Measurements from ENCODE around the gene PLCB2.
A peak's percentile ranks its signal among the peaks of the same experiment; 100 is the strongest.

The PLCB2 gene

DNA sequence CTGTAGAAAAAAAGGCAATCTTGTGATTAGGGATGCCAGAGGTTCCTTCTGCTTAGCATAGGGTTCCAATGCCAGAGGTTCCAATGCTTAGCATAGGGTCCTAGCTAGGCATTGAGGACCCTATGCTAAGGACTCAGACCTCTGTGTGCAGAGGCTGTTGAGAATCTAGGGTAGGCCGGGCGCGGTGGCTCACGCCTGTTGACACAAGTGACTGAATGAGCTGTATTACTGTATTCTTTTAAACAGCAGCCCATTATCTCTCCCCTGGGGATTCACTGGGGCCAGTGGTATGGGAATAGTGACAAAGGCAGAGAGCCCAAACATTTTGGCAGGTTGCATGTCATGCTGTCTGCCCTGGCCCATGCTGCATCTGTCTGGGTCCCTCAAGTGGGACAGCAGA is 52.7 kb downstream of the PLCB2 start:
- DNase-seq (ENCODE audit: low read depth): no peak
- no peak overlapping the region for H3K4me3 ChIP-seq (ENCODE audit: low read depth, low read length)

DNA sequence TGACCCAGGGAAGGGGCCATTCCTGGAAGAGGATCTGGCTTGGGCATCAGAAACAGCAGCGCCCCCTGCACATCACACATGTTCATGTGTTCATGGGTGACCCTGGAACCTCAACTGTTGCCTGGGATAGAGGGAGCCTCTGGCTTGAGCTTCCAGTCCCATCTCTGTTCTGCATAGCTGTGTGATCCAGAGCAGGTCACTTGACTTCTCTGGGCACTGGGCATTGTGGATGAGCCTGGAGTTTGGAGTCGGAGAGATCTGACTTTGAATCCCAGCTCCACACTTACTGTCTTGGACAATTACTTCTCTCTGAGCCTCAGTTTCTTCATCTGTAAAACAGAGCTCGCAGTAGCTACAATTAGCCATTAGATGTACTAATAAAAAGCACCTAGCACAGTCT is 53.3 kb downstream of the PLCB2 start:
- no peak overlapping the region for H3K4me3 ChIP-seq (ENCODE audit: low read depth, low read length)
- no peak for DNase-seq (ENCODE audit: low read depth)

DNA sequence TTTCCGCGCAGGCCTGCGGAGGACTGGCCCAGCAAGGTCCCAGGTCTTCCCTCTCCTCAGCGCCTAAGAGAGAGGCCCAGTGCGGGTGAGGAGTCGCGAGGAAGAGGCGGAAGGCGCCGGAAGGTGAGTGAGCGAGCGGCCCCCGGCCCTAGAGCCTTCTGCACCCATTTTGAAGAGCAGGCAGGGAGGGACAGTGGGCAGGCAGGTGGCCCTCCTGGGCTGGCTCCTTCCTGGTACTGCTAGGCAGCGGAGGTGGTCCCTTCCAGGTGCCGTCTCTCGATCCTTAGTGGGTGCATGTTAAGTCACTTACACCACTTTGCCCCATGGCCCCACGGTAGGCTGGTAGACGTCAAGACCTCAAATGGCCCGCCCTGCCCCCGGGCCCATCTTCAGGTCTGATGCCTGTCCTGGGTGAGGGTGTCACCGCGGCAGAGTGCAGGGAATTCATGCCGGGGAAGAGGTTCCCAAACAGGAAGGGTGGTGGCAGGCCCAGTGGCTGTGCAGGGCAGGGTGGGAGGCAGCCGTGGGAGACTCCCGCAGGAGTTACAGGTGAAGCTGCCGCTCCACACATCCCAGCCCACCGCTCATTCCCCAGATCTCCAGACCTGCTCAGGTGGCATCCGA is 54.5 kb downstream of the PLCB2 start:
- H3K4me3 ChIP-seq (ENCODE audit: low read depth, low read length): peak overlapping the region; percentile 40
- no peak for DNase-seq (ENCODE audit: low read depth)

DNA sequence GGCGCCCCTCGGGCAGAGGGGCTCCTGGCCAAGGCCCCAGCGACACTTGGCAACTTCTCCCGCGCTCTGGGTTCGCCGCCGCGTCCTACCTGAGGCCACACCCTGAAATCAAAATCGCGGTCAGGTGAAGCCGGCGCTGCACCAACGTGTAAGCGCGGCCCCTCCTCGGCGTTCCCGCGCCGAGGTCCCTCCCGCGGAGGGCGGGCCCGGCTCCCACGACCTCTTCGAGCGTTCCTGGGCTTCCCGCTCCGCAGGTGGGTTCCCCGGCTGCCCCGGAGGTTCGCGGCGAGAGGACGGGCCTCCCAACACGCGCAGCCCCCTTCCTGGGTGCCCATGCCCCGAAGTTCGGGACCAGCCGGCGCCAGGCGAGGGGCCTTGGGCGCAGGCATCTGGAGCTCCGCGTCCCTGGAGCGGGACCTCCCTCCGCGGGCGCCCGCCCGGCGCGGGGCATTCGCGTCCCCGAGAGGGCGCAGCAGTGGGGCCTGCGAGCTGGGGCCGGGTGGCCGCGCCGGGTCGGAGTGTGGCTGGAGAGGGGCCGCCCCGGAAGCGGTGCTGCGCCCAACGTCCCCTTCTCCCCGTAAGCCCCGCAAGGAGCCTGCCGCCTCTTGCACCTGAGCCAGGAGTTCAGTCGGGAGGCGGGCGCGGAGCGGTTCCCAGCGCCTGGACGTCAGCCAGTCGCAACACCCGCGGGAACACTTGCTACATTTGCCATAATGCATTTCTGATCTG is 55.1 kb downstream of the PLCB2 start:
- H3K4me3 ChIP-seq (ENCODE audit: low read depth, low read length): peak overlapping the region; percentile 40

DNA sequence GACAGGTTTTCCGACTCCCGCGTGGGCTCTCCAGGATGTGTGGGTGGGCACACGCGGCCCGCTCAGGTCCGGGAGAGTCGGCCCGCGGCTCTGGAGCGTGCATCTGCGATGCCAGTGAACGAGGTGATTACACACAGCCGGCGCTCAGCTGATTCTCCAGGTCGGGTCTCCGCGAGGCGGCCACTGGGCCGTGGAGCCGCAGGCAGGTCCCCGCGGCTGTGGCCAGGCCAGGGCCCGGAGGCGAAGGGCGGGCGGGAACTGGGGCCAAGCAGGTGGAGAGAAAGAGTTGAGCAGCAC is 55.6 kb downstream of the PLCB2 start:
- no peak for DNase-seq (ENCODE audit: low read depth)
- no peak overlapping the region for H3K4me3 ChIP-seq (ENCODE audit: low read depth, low read length)

More for the DNA sequence above, 55.1 kb downstream of the PLCB2 start:
- no peak for DNase-seq (ENCODE audit: low read depth)

DNA sequence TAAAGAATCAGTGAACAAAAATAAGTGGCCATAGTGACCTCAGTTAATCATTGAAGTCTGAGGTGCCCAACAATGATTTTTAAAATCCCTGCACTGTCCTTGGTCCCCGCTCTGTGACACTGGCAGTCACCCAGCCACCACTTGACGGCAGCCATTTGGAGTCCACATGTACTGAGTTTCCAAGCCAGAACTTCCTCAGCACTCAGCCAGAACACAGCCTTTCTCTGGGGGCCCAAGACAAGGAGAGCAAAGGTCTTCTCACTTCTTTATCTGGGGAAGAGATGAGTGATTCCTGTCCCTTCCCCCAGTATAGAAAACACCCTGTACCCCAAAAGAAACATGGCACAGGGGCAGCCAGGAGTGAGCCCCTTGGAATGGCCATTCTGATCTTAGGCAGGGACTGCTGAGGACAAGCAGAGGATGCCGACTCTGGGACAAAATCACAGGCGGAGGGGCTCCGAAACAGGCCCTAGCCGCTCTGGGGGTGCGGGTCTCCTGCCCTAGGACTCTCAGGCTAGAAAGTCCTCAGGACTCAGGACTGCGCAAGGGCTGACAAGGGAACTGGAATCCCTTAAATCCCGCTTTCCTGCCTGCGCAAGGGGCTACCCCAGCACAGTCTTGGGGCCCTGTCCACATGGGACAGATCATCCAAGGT is 56.1 kb downstream of the PLCB2 start:
- no peak for DNase-seq (ENCODE audit: low read depth)
- no peak overlapping the region for H3K4me3 ChIP-seq (ENCODE audit: low read depth, low read length)

DNA sequence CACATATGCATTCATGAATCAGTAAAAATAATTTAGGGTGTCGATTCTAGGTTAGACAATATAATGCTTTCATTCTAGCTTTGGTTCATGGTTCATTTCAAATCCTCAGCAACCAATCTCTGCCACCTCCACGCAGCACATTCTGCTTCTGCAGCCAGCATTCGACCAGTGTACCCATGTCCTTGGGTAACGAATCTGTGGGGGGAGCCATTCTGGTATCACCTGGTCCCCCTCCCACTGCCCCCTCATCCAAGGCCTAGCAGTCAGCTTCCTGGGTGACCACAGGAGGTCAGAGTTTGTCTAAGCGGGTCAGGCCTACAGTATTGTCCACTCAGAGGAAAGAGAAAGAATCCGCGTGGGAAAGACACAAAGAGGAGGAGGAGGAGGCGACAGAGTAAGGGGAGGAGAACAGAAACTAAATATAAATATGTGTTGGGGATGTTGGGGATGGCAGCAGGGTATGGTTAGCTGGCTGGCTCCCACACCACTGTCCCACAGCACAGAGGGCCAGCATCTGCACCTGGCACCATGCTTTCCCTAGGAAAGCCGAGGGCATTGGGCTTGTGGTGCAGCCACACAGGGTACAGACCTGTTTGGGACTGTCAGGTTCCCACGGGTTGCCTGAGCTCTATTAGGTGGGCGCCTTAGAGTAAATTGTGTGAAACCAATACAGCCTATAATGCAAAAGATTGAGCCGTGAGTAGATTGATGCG is 56.8 kb downstream of the PLCB2 start:
- H3K4me3 ChIP-seq (ENCODE audit: low read depth, low read length): no peak overlapping the region
- no peak for DNase-seq (ENCODE audit: low read depth)

DNA sequence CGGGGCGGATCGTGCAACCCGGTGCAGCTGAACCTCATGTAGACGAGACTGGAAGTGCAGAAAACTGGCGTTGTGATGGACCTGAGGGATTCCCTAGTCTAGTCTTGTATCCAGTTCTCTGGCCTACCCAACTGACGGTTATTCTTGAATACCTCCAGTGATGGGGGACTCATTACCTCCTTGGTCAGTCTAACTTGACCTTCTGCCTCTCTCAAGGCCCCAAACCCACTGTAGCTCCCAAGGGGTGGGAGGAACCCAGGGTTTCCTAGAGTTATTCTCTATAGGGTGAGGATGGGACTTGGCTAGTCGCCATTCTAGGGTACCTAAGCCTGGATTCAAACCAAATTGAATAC is 57.5 kb downstream of the PLCB2 start:
- no peak for DNase-seq (ENCODE audit: low read depth)
- no peak overlapping the region for H3K4me3 ChIP-seq (ENCODE audit: low read depth, low read length)

DNA sequence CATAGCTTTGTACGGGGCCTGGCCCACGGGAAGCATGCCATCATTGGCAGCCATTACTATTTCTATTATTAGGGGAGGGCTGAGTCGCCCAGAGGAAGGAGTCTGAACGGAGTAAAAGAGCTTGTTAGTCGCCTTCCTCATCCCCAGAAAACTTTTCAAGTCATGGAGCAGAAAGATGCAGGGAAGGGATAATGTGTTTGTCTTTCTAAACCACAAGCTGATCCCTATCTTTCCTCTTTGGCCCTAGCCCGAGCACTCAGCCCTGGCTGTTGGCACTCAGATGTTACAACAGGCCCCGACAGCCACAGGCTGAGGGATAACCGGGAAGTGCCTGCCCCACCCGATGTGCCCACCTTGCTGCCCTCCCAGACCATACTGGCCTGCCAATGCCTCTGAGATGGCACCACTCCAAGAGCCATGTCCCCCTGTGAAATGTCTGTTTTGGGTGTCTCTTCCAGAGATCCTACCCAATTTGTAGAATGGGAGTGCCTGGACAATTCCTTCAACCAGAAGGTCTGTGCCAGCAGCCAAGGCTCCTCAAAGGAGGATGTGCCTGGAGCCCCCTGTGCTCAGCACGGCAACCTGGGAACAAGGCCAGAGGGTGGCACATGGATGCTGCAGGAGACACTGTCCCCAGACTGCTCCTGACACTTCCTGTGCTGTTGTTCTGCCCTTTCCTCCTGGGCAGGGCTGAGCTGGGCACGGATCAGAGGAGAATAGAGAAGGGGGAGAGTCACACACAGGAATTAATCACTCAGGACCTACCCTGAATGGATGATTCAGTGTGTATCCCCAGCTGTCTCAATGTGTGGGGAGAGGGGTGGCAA is 58.0 kb downstream of the PLCB2 start:
- no peak overlapping the region for H3K4me3 ChIP-seq (ENCODE audit: low read depth, low read length)
- DNase-seq (ENCODE audit: low read depth): no peak

DNA sequence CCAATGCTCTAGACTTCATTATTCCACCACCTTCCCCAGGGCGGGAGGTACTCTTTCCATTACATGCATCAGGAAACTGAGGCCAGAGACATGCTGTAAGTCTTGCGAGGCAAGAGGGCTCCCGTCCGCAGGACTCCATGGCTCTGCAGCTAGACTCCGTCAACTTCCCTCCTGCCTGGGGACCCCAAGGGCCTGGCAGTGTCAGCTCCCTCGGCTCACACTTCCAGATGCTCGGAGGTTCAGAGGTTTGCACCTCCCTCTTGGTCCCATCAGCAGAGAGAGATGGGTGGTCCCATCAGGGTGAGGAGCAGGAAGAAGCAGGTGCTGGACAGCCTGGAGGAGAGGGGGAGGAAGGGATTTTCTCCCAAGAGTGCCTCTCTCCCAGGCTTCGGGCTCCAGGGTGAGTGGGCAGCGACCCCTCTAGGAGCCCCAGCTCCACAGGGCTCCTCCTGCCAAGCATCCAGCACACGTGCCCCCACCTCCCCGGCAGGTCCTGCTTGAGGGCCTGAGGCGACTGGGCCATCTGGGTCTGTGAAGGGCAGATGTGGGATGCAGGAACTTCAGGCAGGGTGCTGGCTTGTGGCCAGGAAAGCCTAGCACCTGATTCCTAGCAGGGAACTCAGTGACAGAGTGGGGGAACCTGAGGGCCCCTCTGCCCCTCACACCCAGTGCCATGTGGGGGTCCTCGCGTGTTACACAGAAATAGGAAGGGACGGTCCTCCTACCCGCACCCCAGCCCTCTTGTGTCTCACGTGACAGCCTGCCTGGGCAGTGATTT is 59.5 kb downstream of the PLCB2 start:
- DNase-seq (ENCODE audit: low read depth): no peak
- H3K4me3 ChIP-seq (ENCODE audit: low read depth, low read length): no peak overlapping the region

DNA sequence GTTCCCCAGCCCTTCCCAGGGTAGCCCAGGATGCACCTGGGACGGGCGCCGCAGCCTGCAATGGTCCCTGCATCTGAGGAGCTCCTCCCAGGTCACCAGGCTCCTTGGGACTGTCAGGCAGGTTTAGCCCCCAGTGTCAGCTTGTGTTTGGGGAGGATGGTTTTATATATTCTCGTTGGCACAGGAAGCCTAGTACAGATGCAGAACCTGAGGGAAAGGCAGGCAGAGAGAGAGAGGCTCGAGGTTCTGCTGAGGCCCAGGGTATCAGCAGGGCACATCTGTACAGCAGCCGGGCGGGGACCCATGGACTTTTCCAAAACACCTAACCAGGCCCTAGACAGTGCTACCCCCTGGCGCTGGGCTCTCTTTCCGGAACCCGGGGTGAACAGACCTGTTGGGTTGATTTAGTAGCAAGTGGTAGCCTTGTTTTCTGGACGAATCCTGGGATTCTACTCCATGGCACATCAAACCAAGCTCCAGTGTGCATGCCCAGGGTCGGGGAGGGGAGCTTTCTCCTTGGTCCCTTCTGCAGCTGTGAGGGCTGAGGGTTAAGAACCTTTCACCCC is 60.2 kb downstream of the PLCB2 start:
- DNase-seq (ENCODE audit: low read depth): no peak
- H3K4me3 ChIP-seq (ENCODE audit: low read depth, low read length): no peak overlapping the region

DNA sequence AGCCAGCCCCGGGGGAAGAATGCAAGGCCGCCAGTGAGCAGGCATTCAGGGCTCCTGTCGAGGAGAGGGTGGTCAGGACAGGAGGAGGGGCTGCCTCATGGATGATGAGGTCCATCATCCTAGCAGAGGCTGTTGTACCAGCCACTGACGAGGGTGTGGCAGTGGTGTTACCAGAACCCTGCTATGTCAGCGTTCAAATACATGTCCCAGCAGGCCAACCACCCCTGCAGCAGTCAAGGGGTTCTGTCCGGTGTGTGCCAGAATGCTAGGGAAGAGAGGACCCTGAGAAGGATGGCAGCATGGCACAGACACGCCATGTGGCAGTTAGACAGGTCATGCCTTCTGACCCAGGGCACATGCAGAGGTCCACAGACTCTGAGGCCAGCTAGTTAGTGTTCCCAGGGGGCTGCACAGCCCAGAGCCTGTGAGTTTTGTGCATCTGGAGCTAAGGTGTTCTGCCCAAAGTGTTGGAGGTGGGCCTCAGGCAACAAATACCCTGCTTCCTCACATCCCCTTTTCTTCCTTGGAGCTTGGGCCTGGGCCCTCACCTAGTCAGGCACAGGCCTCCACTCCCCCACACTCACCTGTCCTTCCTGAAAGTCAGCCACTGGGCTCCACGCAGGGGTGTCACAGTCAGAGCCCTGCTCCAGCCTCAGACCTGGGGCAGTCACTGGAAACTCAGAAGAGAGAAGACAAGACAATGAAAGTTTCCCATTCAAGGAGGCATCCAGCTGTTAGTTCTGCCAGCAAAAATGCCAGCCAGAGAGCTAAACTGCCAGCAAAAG is 61.0 kb downstream of the PLCB2 start:
- DNase-seq (ENCODE audit: low read depth): no peak
- H3K4me3 ChIP-seq (ENCODE audit: low read depth, low read length): no peak overlapping the region

DNA sequence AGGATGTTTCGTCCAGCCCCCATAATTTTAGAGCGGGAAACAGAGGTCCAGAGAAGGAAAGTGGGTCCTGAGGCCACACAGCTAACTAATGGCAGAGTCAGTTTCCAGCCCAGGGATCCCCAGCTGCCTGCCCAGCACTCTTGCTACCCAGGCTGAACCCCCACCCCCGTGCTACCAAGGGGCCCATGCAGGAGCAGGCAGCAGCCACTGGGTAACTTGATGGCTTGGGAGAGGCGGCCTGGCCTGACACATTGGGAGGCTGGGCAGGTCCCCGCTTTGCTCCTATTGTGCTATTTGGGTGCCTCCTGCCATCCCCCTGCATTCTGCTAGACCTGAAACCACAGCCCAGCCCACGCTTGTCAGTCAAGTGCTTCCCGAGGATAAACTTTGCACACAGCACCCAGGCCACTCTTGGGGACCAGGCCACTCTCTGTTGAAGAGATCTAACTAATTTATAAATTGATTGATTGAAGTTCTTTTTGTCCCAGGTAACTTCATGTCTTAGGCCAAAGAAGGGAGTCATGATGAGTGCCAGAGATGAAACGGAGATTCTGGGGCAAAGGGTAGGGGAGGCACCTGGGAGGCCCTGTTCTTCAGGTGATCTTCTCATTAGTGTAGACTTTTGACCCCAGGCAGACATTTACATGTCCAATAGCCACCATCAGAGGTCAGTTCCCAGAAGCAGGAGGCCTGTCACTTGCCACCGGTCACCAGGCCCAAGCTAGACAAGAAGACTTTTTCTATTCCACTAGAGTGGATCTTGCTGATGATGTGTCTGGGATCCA is 61.9 kb downstream of the PLCB2 start:
- H3K4me3 ChIP-seq (ENCODE audit: low read depth, low read length): no peak overlapping the region
- DNase-seq (ENCODE audit: low read depth): no peak

DNA sequence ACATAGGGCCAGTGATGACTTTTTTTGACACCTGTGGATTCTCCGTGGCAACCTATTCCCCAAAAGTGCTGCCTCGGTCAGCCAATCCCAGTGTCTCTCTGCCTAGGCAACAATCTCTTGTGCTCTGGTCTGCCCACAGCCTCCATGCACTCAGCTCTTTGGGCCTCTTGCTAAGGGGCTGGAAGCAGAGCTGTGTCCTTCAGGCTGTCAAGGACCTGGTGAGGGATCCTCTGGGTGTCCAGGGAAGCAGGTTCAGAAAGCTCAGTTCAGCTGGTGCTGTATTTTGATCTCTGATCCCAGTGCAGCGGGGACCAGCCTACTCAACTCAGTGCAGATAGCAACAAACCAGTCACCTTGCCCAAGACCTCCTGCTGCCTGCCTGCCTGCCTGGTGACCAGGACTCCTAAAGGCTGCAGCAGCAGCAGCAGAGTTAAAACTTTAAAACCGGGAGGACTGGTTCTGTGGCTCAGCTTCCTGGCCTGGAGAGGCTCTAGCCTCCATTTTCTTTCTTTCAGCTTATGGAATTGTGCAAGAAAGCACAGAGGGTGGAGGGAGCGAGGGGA is 62.7 kb downstream of the PLCB2 start:
- H3K4me3 ChIP-seq (ENCODE audit: low read depth, low read length): no peak overlapping the region
- DNase-seq (ENCODE audit: low read depth): no peak

DNA sequence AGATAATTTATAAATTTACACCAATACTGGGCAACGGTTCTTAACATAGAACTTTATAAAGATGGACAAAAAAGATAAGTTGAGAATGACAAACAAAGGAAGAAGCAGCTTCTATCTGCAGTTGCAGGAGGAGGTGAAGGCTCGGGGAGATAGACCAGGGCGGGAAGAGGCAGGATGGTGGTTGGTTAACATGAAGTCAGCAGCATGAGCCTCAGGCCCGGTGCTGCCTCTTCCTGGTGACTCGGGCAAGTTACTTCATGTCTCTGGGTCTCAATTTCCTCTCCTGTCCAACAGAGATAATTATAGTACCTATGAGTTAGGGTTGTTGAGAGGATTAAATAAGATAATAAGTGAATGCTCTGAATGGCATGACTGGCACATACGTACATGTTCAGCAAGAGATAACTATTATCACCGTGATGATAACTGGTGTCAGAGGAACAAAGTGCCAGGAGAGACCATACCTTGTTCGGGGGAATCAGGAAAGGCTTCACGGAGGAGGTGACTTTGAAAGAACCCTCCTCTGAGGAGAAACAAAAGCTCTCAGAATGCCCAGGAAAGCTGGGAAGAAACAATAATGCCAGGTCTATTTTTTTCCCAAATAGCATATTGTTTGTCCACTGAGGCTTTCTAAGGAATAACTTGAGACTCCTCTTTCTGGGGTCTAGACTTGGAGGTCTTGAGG is 64.5 kb downstream of the PLCB2 start:
- no peak overlapping the region for H3K4me3 ChIP-seq (ENCODE audit: low read depth, low read length)
- DNase-seq (ENCODE audit: low read depth): no peak

DNA sequence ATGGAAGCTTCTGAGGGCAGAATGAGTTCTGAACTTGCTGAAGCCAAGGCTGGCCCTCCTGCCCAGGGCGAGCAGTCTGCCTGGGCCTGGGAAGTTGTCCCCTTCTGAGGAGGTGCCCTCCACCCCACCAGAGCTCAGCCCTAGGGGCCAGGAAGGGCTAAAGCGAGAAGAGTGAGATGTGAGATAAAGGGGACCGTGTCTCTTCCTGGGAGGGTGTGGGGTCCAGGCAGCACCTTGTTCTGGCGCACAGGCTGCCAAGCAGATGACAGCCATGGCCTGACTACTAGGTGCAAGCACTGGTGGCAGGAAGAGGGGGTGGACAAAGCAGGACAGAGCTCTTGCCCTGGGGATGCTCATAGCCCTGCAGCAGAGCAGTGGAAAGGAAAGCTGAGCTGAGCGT is 65.1 kb downstream of the PLCB2 start:
- DNase-seq (ENCODE audit: low read depth): no peak
- no peak overlapping the region for H3K4me3 ChIP-seq (ENCODE audit: low read depth, low read length)

Measured in skeletal muscle cell (primary cell).